HepG2 (cell line): ENCODE data around the gene PNMA3. TPM values are rescaled to one million over a fixed set of nuclear protein-coding genes. Genes with fewer than 3 reads are reported as not detected.
A peak's percentile ranks its signal among the peaks of the same experiment; 100 is the strongest.

Source experiments
- DMTF1 ChIP-seq: sonication (generic); formaldehyde crosslinking; IDR thresholded peaks from 2 replicates; pipeline ENCODE4 v1.4.0; 2020; ENCODE audit warnings: mild to moderate bottlenecking, missing genetic modification reagents
- FOXK2 ChIP-seq: fragments of 450-650 bp; IDR thresholded peaks from 2 replicates; pipeline ENCODE4 v1.6.1; 2016
- FUBP1 ChIP-seq: sonication (generic); formaldehyde crosslinking; IDR thresholded peaks from 2 replicates; pipeline ENCODE4 v1.5.1; 2020; ENCODE audit warnings: missing genetic modification reagents, mild to moderate bottlenecking, borderline replicate concordance
- JARID2 ChIP-seq: sonication (generic); formaldehyde crosslinking; IDR thresholded peaks from 2 replicates; pipeline ENCODE4 v1.8.1; 2023; ENCODE audit warnings: missing genetic modification reagents, inconsistent platforms; ENCODE audit not compliant: insufficient replicate concordance
- JUNB ChIP-seq: sonication (generic); formaldehyde crosslinking; IDR thresholded peaks from 2 replicates; pipeline ENCODE4 v1.8.0; 2022; ENCODE audit warnings: missing genetic modification reagents, mild to moderate bottlenecking, borderline replicate concordance
- MIER2 ChIP-seq: IDR thresholded peaks from 2 replicates; pipeline ENCODE4 v1.6.1; 2016; ENCODE audit warnings: missing biosample characterization, missing genetic modification reagents
- MTF2 ChIP-seq: sonication (generic); formaldehyde crosslinking; IDR thresholded peaks from 2 replicates; pipeline ENCODE4 v1.5.0; 2020; ENCODE audit warnings: missing genetic modification reagents, borderline replicate concordance
- MXD3 ChIP-seq: IDR thresholded peaks from 2 replicates; pipeline ENCODE4 v1.6.1; 2016; ENCODE audit warnings: mild to moderate bottlenecking, missing biosample characterization, missing genetic modification reagents
- TCF7 ChIP-seq: sonication (generic); IDR thresholded peaks from 2 replicates; pipeline ENCODE4 v1.6.1; 2016; ENCODE audit warnings: antibody characterized with exemption, low read depth
- ZNF142 ChIP-seq: sonication (generic); formaldehyde crosslinking; IDR thresholded peaks from 2 replicates; pipeline ENCODE4 v1.4.0; 2020; ENCODE audit warnings: missing genetic modification reagents
- ZNF18 ChIP-seq: sonication (generic); formaldehyde crosslinking; IDR thresholded peaks from 2 replicates; pipeline ENCODE4 v1.8.0; 2022; ENCODE audit warnings: mild to moderate bottlenecking, missing genetic modification reagents; ENCODE audit not compliant: insufficient replicate concordance
- ZNF20 ChIP-seq: sonication (generic); formaldehyde crosslinking; IDR thresholded peaks from 2 replicates; pipeline ENCODE4 v1.4.0; 2020; ENCODE audit warnings: mild to moderate bottlenecking, moderate library complexity, missing genetic modification reagents
- ZNF234 ChIP-seq: sonication (generic); formaldehyde crosslinking; conservative IDR thresholded peaks from 2 replicates; pipeline ENCODE4 v1.5.1; 2020; ENCODE audit warnings: mild to moderate bottlenecking, missing genetic modification reagents
- ZNF724P ChIP-seq: sonication (generic); formaldehyde crosslinking; IDR thresholded peaks from 2 replicates; pipeline ENCODE4 v1.8.0; 2022; ENCODE audit warnings: missing genetic modification reagents, borderline replicate concordance
- ZNF768 ChIP-seq: sonication (generic); formaldehyde crosslinking; IDR thresholded peaks from 2 replicates; pipeline ENCODE4 v1.4.0; 2020; ENCODE audit warnings: missing genetic modification reagents
- polyA plus RNA-seq, 8 experiments: library from polyadenylated mRNA; depleted of rRNA in 3 of 8; stranded (reverse) in 7 of 8; unstranded in 1 of 8; fragments of >200 nt; fragmentation: Illumina TruSeq in 4 of 8; extraction: Trizol in 4 of 8; gene quantifications; 2 replicates each; pipeline versions ENCODE4 v1.2.1 to v1.2.3, GENCODE V29; 2011 to 2016; ENCODE audit warnings: low read depth in 4 of 8, missing spikeins in 1 of 8, mixed read lengths in 1 of 8; ENCODE audit not compliant: insufficient read depth in 1 of 8
- total RNA-seq, 5 experiments: library from RNA; depleted of rRNA; stranded (reverse); fragments of >200 nt; fragmentation: Illumina TruSeq; extraction: Trizol; gene quantifications; 2 replicates each; pipeline ENCODE4 v1.2.3, GENCODE V29; 2016; ENCODE audit warnings: low read depth in 1 of 5

The PNMA3 gene
- total and polyA plus RNA-seq, 2 of the 13 experiments (the other 11 are each of a cell fraction or from before 2014, with no cell fraction given), result not detected

GRCh38 chrX:153102418-153102817, 46.1 kb downstream of the PNMA3 start (continued):
- no peak for TF ChIP-seq ZNF18 (CRISPR knock-in tag)
- no peak for TF ChIP-seq MXD3 (CRISPR knock-in tag)
- no peak for TF ChIP-seq JARID2 (CRISPR knock-in tag)
- no peak for TF ChIP-seq ZNF768 (CRISPR knock-in tag)
- no peak for TF ChIP-seq ZNF724P
- TF ChIP-seq JUNB, result no peak
- TF ChIP-seq MIER2 (CRISPR knock-in tag), result no peak
- no peak for TF ChIP-seq DMTF1
- TF ChIP-seq MTF2 (CRISPR knock-in tag), result no peak
- no peak for TF ChIP-seq ZNF234
- TF ChIP-seq FOXK2, result peak; percentile 66; the same call in 1 of the 2 replicates
- no peak for TF ChIP-seq ZNF20 (CRISPR knock-in tag)
- TF ChIP-seq FUBP1 (CRISPR knock-in tag), result no peak
- TF ChIP-seq ZNF142, result no peak
- no peak for TF ChIP-seq TCF7
